ENCODE results near the gene SH3TC2. TPM values are rescaled to one million over a fixed set of nuclear protein-coding genes. Genes with fewer than 3 reads are reported as not detected.

SH3TC2 gene
- total and polyA plus RNA-seq, 2 of the 4 experiments (the other 2 are of a cell fraction): 3.4 to 7.9 TPM

- no peak overlapping the region for H4K91ac ChIP-seq (ENCODE audit: insufficient read depth, low read depth, low read length)
- no peak overlapping the region for H2AK9ac ChIP-seq (replicated peaks; ENCODE audit: low read depth, low read length, poor library complexity)
- peak; percentile 16; the same call in 1 of the 2 replicates for ATAC-seq (ENCODE audit: low read depth)
- H3K9ac ChIP-seq (ENCODE audit: low read depth, low read length): no peak overlapping the region
- peak overlapping the region; percentile 34 for H2BK5ac ChIP-seq (ENCODE audit: low read depth, low read length, poor library complexity, severe bottlenecking)
- peak; percentile 49 for DNase-seq
- no peak overlapping the region; the same call in 1 of the 2 replicates for H3K27ac ChIP-seq (ENCODE audit: insufficient read depth, low read length)
- H2AK5ac ChIP-seq (ENCODE audit: low read depth, low read length): no peak overlapping the region
- no peaks in the 10 kb centered on the region for H3K9me3 ChIP-seq (ENCODE audit: control insufficient read depth, insufficient read depth, low read length)
- H3K23ac ChIP-seq (ENCODE audit: low read depth, low read length): no peak overlapping the region
- H3K14ac ChIP-seq (replicated peaks; ENCODE audit: low read depth, low read length): no peak overlapping the region
- TF ChIP-seq NFE2L2 (IDR thresholded peaks at IDR 0.05; ENCODE audit: low read depth, low read length) (no peak), CHD1 (IDR thresholded peaks at IDR 0.05; ENCODE audit: low read depth, low read length) (no peak), USF2 (IDR thresholded peaks at IDR 0.05; ENCODE audit: low read depth, low read length) (no peak), ELK1 (IDR thresholded peaks at IDR 0.05; ENCODE audit: borderline replicate concordance, low read depth, low read length) (no peak), BHLHE40 (IDR thresholded peaks at IDR 0.05; ENCODE audit: low read depth, low read length) (no peak), POLR2A (IDR thresholded peaks at IDR 0.05; ENCODE audit: low read depth, low read length) (no peak)
- no peak overlapping the region for H2BK120ac ChIP-seq (ENCODE audit: low read depth, low read length)
- ChIA-PET POLR2A (ENCODE audit: unreplicated experiment) (no interaction called here), CTCF (no interaction called here)
- no peak overlapping the region for H3K56ac ChIP-seq (ENCODE audit: extremely low read depth, insufficient read depth, low read length)
- H2BK15ac ChIP-seq (ENCODE audit: low read depth, low read length): no peak overlapping the region
- peaks cover 8% of the 10 kb centered on the region for H3K4me1 ChIP-seq (ENCODE audit: control insufficient read depth, insufficient read depth, low read length)
- no CpG with 5 or more reads among the region's 2 CpGs for WGBS, 2 experiments (ENCODE audit: extremely low coverage in 2 of 2, insufficient read length in 1 of 2)
- peak overlapping the region; percentile 46; the same call in 1 of the 2 replicates for H2BK20ac ChIP-seq (ENCODE audit: low read depth, low read length)
- no TSS peak for BruUV-seq (replicated peaks)
- H2AFZ ChIP-seq (replicated peaks; ENCODE audit: low read length, poor library complexity): no peak overlapping the region
- H3K36me3 ChIP-seq (ENCODE audit: control insufficient read depth, insufficient read depth, low read length): no peaks in the 10 kb centered on the region
- no peak overlapping the region for H4K8ac ChIP-seq (ENCODE audit: low read depth in 2 of 2, low read length in 2 of 2)
- no peaks in the 10 kb centered on the region for H4K20me1 ChIP-seq (ENCODE audit: insufficient read depth, low read length)
- no peaks in the 10 kb centered on the region for H3K9me1 ChIP-seq (ENCODE audit: insufficient read depth, low read length)
- H3K4me3 ChIP-seq (ENCODE audit: insufficient read depth, low read depth, low read length): no peak overlapping the region
- in situ Hi-C loops (cut with MboI; ENCODE audit: low sequenced_read_pairs): no loop called here
- H4K5ac ChIP-seq (ENCODE audit: low read depth, low read length): peak overlapping the region; percentile 42; the same call in 1 of the 2 replicates
- H3K4ac ChIP-seq (ENCODE audit: low read depth, low read length): no peak overlapping the region
- H3K27me3 ChIP-seq (ENCODE audit: control insufficient read depth, insufficient read depth, low read length): no peaks in the 10 kb centered on the region
- H3K4me2 ChIP-seq (ENCODE audit: low read depth, low read length): no peak overlapping the region
- intact Hi-C loops (cut with micrococcal nuclease): no loop called here
- dilution Hi-C loops (cut with HindIII; ENCODE audit: low sequenced_read_pairs, unreplicated experiment): no loop called here
- H3K79me1 ChIP-seq (ENCODE audit: low read depth in 1 of 2, low read length in 2 of 2): no peaks in the 10 kb centered on the region
- peak overlapping the region; percentile 57; the same call in 1 of the 2 replicates for H3K18ac ChIP-seq (ENCODE audit: low read depth, low read length)
Measured at GRCh38 chr5:149054416-149054815, 8.4 kb downstream of the SH3TC2 start.

Measured in IMR-90 (cell line).